GM19468 (cell line): ENCODE results near the gene DUOXA1.

Experiments used
- ATAC-seq: cut with Tn5 transposase; IDR thresholded peaks from one replicate; pipeline ENCODE4 v1.9.1; 2021; ENCODE audit warnings: mild to moderate bottlenecking, moderate library complexity, moderate number of reproducible peaks; ENCODE audit not compliant: unreplicated experiment; ENCODE audit errors: extremely low read depth

DUOXA1 gene

DNA sequence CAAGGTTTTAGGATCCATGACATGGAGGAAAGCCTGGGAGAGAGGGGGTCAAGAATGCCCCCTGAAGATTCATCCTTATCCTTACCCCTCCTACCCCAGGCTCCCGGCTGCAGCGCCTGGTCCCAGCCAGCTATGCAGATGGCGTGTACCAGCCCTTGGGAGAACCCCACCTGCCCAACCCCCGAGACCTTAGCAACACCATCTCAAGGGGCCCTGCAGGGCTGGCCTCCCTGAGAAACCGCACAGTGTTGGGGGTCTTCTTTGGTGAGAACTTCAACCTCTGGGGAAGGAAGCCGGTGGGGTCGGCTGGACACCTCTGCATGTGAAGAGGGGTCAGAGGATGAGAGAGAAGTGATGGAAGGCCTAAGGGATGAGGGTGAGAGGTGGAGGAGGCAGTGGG is 4.4 kb upstream of the DUOXA1 start:
- ATAC-seq: no peak

DNA sequence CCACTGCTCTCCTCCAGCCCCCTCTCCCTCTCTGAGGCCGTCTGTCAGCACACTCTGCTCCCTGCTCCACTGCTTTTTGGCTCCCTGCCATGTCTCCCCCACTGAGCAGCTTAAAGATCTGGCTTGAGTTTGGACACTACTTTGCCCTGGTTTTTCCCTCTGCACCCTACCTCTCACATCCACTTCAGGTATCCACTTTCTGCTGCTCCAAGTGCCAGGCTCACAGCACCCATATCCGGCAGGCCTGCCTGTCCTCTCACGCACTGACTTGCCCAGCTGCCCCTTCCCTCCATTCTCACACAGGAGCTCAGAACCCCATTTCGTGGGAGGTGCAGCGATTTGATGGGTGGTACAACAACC is 3.9 kb upstream of the DUOXA1 start:
- ATAC-seq: no peak

DNA sequence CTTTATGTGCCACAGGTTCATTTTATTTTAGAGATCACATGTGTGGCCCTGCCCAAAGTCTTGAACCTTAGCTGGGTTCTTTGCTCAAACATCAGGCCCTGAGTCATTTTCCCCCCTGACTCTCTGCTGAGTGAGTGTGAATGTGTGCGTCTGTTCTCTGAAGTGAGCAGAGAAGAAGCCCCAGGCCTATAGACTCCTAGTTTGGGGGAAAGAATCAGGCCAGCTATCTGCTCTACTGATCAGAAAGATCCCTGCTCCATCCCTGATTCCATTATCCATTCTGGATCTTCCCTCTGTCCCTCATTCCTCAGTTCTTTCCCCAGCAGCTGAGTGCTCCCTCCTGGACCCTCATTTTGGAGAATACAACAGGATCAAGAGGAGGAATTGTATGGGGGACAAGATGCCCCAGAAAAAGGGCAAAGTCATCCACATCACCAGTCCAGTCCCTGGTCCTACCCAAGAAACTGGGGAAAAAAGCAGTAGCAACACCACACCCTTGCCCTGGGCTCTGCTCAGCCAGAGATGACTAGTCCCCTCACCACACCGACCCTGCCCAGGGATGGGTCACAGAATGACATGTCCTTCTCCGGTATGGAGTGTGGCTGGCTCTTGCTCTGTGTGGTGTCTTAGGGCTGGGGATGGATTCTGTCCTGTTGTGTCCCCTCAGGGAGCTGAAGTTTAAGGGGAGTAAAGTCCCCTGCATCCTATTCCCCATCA is 3.3 kb upstream of the DUOXA1 start:
- ATAC-seq: no peak

DNA sequence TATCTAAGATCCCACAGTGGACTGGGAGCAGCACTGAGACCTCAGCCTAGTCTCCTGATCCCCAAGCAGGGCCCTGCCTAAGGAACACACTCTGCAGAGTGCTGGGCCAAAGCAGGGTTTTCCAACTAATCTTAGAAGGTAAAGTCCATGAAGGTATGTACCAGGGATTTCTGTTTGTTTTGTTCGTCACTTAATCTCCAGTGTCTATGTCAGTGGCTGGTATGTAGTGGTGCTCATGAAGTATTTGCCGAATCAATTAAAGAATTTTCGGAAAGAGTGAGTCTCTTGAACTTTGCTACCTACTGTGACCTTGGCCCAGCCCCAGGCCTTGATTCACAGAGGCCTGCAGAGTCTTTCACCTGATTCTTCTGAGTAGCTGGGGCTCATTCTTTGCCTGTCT is 1.8 kb upstream of the DUOXA1 start:
- ATAC-seq: no peak

DNA sequence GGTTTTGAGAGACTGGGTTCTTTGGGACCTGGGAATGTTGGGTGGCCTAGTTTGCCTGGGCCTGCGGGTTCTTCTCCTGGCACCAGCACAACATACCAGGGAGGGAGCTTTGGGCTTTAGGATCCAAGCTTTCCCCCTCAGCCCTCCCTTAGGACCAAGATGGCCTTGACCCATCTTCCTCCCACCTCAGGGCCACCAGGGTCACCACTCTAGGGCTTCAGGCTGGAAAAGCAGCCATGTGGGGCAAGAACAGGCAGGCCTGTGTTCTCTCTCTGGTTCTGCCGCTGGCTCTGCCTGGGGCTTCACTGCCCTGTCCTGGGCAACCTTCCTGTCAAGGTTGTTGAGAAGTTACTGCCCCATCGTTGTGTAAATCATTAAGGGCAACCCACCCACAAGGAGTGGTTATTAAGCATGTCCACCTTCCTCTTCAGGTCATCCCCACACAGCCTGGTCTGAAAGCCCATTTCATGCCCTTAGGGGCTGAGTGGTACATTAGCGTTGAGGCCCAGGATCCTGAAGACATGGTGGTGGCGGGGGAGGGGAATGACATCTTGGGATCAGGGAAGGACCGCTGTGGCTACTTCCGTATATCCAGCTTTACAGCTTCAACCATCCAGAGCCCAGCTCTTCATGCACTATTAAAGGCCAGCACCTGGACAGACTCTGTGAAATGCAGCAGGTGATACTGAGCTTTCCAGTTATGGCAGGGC is 767 bp upstream of the DUOXA1 start:
- ATAC-seq: no peak

DNA sequence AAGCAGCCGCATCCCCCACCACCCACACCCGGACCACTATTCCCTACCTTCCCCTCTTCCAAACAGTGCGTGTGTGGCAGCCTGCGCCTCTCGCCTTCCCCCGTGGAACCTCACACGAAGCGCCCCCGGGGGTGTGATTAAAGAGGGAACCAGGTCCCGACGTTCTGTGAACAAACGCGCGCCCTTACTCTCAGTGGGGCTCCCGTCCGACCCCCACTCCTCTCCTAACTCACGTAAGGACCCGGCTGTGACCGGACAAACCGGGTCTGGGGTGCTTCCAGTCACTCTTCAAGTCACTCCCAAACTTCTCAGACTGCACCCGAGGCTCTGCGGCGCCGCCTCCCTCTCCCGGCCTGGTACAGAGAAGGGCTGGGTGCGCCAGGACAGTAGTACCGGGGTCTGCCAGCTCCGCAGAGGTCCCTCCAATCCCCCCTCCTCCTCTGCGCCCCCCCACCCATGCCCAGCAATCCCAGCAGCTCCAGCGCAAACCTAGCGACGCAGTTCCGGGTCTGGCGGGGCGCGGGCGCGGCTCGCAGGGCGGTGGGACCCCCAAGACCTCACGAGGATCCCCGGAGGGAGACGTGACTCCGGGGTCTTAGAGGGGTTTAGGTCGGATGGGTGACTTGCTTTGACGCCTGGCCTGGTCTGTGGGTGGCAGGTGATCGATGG is 574 bp downstream of the DUOXA1 start:
- ATAC-seq: no peak

DNA sequence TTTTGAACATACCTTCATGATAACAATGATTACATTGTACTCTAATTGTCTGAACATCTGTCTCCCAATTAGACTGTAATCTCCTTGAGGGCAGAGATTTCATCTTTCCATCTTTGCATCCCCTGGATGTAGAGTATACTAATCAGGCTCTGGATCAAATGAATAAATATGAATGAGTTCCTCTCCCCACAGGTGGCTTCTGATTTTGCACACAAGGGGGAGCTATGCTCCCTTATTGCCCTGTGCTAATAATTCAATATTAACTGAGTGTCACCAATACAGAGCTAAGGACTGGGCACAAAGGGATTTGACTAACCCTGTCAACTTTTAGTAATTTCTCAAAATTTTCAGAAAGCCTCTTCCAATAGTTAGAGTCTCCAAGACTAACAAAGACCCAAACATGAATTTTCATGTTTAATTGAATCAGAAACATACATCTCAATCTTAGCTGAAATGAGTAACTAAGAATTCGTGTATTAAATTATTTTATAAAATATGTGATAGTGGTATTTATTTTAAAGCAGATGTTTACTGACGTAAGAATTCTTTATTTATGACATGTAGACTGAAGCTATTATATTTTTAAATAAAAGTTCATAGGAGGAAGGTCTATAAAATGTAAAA is 3.0 kb downstream of the DUOXA1 start:
- ATAC-seq: no peak

DNA sequence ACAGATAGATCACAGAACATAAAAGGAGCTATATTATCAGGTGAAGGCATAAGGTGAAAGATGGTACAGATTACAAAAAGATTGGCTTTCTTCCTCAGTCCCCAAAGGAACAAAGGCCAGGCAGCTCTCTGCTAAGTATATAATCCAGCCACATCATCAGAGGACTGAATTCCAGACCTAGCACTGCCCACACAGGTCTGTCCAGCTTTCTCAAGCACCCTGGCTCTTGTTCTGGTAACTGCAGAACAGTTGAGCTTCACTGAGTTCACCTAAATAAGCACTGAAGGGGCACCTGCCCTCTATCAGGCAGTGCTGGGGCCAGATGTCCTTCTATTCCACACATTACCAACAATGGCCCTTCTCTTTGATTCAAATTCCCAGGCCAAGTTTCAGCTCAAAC is 6.3 kb downstream of the DUOXA1 start:
- no peak for ATAC-seq

DNA sequence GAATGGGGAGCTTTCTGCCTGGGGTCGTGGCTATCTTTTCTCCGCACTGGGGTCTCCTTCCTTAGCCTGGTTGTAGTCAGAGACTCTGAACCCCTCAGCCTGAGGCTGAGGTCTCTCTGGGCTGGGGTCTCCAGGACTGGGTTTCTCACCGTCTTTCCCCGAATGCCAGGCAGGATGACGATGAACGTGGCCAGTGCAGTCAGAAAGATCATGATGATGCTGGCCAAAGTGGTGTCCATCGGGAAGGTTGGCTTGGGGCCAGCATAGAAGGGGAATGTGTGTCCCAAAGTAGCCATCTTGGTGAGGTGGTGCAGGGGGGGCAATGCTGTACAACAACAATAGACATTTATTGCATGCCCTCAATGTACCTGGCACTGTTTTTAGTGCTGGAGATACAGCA is 7.0 kb downstream of the DUOXA1 start:
- ATAC-seq: no peak

DNA sequence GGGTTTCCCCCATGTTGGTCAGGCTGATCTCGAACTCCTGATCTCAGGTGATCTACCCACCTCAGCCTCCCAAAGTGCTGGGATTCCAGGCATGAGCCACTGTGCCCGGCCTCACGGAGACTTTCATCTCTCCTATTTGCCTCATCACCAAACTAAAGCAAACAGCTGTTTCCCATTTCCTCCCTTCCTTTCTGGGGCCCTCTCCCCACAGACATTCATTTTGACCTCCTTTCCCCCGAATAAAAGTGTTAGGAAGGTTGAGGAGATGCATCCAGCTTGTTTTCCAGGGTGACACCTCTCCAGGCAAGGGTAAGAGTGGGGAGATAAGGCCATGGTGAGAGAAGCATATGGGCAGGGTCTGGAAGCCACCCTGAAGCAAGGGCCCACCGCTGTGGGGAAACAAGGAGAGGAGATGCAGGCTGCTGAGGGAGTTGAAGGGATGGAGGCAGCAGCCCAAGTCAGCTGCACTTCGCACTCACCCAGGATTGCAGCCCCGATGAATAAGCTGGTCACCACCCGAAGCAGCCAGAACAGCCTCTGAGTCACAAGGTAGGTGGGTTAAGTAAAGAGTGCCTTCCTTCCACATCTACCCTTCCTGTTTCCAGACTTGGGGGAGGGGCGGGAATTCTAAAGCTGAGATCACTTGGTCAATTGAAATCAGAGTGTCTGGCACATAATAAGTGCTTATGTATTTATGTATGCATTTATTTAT is 7.8 kb downstream of the DUOXA1 start:
- ATAC-seq: no peak

DNA sequence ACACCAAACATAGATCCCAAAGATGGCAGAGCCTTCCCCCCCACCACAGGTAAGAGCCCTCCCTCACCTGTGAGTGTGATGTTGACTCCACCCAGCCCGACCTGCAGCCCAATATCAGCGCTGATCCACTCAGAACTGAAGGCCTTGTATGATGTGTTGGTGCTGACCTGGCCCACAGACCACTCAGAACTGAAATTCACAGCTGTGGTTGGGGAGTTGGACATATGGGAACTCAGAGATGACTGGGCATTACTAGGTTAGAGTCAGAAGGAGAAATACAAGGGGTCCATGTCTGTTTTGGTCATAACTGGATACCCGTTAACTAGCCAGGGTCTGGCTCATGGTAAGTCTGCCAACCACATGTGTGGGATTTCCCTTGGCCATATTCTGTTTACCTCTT is 8.7 kb downstream of the DUOXA1 start:
- no peak for ATAC-seq

DNA sequence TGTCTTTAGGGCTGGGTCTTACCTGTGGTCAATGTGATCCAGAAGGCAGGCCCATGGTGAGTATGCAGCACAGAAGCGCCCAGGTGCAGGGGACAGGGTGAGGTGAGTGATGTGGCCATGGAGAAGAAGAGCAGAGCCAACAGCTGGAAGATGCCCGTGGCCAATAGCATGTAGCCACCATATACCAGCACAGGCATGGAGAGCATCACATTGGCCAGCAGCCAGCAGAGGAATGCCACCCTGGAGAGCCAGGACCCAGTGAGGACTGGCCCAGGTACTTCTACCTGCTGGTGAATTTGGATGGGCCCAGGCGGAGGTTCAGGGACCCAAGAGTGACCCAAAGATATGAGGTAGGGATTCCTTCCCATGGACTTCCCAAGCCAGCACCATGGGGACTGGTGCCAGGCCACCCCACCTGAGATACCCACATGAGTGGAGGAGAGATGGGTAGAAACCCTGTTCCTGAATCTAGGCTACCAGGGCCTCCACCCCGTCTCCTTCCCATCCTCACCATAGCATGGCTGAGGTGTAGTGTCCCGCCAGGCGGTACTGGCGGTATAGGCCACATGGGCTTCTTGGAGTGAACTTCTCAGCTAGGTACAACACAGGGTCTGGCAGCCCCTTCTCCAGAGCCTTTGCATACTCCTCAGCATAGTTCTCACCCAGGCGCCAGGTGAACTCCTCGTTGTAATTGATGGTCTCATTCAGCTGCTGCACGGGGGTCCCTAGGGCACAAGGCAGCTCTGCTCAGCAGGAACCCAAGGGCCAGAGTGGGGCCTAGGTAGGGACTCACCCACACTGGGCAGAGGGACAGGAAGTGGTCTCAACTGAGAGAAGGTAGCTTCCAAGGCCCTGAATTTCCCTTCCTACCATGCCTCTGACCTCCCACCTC is 9.4 kb downstream of the DUOXA1 start:
- no peak for ATAC-seq

DNA sequence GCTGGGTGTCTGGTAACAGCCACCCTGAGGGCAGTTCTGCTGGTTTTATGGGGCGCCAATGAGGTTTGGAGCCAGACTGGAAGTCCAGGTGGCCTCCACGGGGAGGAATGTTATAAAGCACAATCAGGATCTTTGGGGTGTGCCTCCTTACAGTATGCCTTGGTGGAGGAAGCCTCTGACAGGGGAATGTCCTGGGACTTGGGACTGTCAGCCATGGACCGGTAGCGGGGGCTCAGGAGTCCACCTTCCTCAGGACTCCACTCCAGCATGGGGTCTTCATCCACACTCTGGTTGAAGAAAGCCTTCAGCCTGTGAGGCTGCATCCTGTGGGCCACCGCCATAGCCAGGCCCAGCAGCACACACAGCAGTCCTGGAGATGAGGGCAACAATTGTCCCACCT is 10.7 kb downstream of the DUOXA1 start:
- no peak for ATAC-seq

DNA sequence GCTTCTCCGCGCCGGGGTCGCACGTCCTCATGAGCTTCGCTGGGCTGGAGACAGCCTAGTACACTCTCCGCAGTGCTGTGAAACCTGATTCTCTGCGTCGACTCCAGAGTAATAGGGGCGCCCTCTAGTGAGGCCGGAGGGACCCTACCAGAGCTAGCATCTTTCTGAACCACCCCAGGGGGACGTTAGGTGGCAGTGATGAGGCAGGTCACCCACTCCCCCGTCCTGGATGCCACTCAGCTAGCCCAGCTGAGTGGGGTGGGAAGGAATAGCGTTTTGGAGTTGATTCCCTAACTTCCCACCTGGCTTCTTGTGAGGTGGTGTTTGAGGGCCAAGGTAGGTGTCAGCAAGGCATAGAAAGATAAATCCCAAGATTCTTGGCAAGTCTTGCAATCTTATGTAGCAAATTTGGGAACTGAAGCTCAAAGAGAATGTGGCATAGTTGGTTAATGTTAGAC is 11.5 kb downstream of the DUOXA1 start:
- no peak for ATAC-seq

DNA sequence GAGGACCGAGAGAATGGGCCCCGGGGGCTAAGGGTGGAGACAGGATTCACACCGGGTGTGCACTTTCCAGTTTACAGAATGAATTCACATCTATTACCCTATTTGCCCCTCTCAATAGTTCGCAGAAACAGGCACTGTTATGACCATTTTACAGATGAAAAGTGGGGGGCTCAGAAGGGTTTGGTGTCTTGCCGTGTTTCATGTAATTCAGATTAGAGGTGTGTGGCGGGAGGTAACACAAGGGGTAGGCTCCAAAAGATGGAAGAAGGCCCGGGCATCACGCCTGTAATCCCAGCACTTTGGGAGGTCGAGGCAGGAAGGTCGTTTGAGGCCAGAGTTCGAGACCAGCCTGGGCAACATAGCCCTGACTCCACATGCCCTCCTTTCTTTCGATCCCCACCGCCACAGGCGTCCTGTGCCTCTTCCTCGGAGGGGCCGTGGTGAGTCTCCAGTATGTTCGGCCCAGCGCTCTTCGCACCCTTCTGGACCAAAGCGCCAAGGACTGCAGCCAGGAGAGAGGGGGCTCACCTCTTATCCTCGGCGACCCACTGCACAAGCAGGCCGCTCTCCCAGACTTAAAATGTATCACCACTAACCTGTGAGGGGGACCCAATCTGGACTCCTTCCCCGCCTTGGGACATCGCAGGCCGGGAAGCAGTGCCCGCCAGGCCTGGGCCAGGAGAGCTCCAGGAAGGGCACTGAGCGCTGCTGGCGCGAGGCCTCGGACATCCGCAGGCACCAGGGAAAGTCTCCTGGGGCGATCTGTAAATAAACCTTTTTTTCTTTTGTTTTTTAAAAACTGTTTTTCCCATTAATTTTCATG is 12.2 kb downstream of the DUOXA1 start:
- no peak for ATAC-seq

DNA sequence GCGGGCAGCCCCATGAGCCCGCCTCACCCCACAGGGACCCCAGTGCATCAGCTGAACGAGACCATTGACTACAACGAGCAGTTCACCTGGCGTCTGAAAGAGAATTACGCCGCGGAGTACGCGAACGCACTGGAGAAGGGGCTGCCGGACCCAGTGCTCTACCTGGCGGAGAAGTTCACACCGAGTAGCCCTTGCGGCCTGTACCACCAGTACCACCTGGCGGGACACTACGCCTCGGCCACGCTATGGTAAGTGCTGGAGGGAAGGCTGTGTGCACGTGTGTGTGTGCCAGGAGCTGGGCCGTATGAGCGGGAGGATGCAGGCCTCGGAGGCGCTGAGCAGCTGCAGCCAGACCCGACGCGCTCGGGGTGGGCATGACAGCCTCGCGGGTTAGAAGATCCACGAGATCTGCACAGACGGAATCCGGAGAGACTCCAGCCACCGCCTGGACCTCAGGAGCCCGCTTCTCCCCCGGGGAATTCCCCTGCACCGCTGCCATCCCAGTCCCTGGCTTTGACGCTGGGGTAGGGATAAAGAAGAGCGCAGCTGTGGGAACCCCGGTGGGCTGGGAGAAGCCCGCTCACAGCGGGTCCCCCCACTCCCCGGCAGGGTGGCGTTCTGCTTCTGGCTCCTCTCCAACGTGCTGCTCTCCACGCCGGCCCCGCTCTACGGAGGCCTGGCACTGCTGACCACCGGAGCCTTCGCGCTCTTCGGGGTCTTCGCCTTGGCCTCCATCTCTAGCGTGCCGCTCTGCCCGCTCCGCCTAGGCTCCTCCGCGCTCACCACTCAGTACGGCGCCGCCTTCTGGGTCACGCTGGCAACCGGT is 13.0 kb downstream of the DUOXA1 start:
- no peak for ATAC-seq

DNA sequence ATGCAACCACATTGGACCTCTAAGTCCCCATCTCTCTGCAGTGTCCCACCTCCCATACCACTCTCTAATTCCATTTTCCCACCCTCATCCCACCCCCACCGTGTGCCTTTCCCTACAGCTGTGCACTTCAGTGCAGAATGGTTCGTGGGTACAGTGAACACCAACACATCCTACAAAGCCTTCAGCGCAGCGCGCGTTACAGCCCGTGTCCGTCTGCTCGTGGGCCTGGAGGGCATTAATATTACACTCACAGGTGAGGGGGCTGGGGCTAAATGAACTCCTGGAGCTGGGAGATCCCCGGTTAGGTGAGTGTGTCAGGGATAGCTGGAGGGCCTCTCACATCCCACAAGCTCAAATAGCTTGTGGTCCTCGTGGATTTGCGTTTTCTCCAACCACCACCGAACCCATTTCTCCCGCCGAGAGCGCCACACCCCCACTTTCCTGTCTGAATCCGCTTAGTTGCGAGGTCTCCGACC is 13.6 kb downstream of the DUOXA1 start:
- no peak for ATAC-seq
